A549 (cell line): Measurements from ENCODE around the gene WFDC1. TPM values are rescaled to one million over a fixed set of nuclear protein-coding genes. Genes with fewer than 3 reads are reported as not detected.

Experiments
- ATAC-seq, 2 experiments: fragments of 200-7000 bp in 1 of 2; fragments of >200 bp in 1 of 2; cut with Nextera tagmentation in 1 of 2; cut with Tn5 transposase in 1 of 2; 3 replicates each; pipeline versions ENCODE4 v1.8.0 to v1.9.1; 2018 to 2020; ENCODE audit warnings: mild to moderate bottlenecking in 1 of 2, moderate library complexity in 1 of 2
- CTCF ChIA-PET: fragments of 300-600 bp; sonication (Branson Sonifier 250); formaldehyde crosslinking; extraction: SDS; loops from one replicate; lab custom pipeline; 2021; ENCODE audit warnings: antibody characterized with exemption, inconsistent platforms; lab: Yijun Ruan, JAX
- POLR2A ChIA-PET: fragments of 350-600 bp; formaldehyde crosslinking; extraction: SDS; loops from one replicate; lab custom pipeline; 2021; ENCODE audit warnings: antibody characterized with exemption, inconsistent platforms; lab: Yijun Ruan, JAX
- DNase-seq, 2 experiments: peaks; one replicate each; pipeline versions ENCODE4 v3.0.0 to v3.0.0-alpha.2; 2011 to 2016; ENCODE audit warnings: low read depth in 1 of 2, low spot score in 1 of 2
- FAIRE-seq: peaks from 2 replicates; lab custom pipeline; 2011; peaks lifted over from hg19 to GRCh38; lab: Jason Lieb, UNC
- H3K27ac ChIP-seq, 2 experiments: fragments of >200 bp; sonication (Bioruptor Twin); formaldehyde crosslinking; 3 replicates each; pipeline ENCODE4 v1.5.1; 2016 to 2017
- H3K4me1 ChIP-seq: fragments of >200 bp; sonication (Bioruptor Twin); formaldehyde crosslinking; 3 replicates; pipeline ENCODE4 v1.6.1; 2016
- H3K4me2 ChIP-seq: fragments of >200 bp; sonication (Bioruptor Twin); formaldehyde crosslinking; 3 replicates; pipeline ENCODE4 v1.6.1; 2016
- H3K4me3 ChIP-seq: fragments of >200 bp; sonication (Bioruptor Twin); formaldehyde crosslinking; 3 replicates; pipeline ENCODE4 v1.5.1; 2016
- H3K9me3 ChIP-seq: fragments of >200 bp; sonication (Bioruptor Twin); formaldehyde crosslinking; 3 replicates; pipeline ENCODE4 v1.6.1; 2016
- E2F6 ChIP-seq: IDR thresholded peaks from 2 replicates; pipeline ENCODE4 v1.6.1; 2012; ENCODE audit warnings: low read depth, borderline replicate concordance
- EHF ChIP-seq: fragments of 250-450 bp; sonication (Bioruptor Pico); IDR thresholded peaks from 2 replicates; pipeline ENCODE4 v1.5.0; 2020; ENCODE audit warnings: mild to moderate bottlenecking
- EHMT2 ChIP-seq: fragments of 200-600 bp; sonication (generic); IDR thresholded peaks from 2 replicates; pipeline ENCODE4 v1.6.1; 2016; ENCODE audit warnings: antibody characterized with exemption, low read depth, mild to moderate bottlenecking, moderate library complexity
- ELK1 ChIP-seq: fragments of 150-350 bp; IDR thresholded peaks from 2 replicates; pipeline ENCODE4 v1.6.1; 2014; ENCODE audit warnings: low read depth, mild to moderate bottlenecking, low read length
- ESRRA ChIP-seq: fragments of 150-350 bp; IDR thresholded peaks from 2 replicates; pipeline ENCODE4 v1.6.1; 2014; ENCODE audit warnings: mild to moderate bottlenecking, low read length, borderline replicate concordance
- FOSB ChIP-seq: fragments of 250-450 bp; sonication (Bioruptor Pico); IDR thresholded peaks from 2 replicates; pipeline ENCODE4 v1.5.0; 2020; ENCODE audit warnings: mild to moderate bottlenecking, moderate library complexity
- FOSL2 ChIP-seq, 2 experiments: fragments of 450-650 bp in 1 of 2; fragments of >200 bp in 1 of 2; sonication (Bioruptor Twin) in 1 of 2; formaldehyde crosslinking; IDR thresholded peaks; 2 replicates each; pipeline versions ENCODE4 v1.5.0 to v1.6.1; 2016 to 2020; ENCODE audit warnings: mild to moderate bottlenecking in 1 of 2, moderate library complexity in 1 of 2
- HDAC2 ChIP-seq: fragments of 200-600 bp; sonication (generic); IDR thresholded peaks from 2 replicates; pipeline ENCODE4 v1.6.1; 2016
- HEYL ChIP-seq: fragments of 250-450 bp; sonication (Bioruptor Pico); IDR thresholded peaks from 2 replicates; pipeline ENCODE4 v1.8.0; 2021; ENCODE audit warnings: mild to moderate bottlenecking, moderate library complexity
- HOXA7 ChIP-seq: fragments of 250-450 bp; sonication (Bioruptor Pico); IDR thresholded peaks from 2 replicates; pipeline ENCODE4 v1.5.0; 2020; ENCODE audit warnings: mild to moderate bottlenecking, moderate library complexity
- KDM1A ChIP-seq: fragments of 200-600 bp; sonication (generic); IDR thresholded peaks from 2 replicates; pipeline ENCODE4 v1.6.1; 2016; ENCODE audit warnings: low read depth, mild to moderate bottlenecking
- NFE2L2 ChIP-seq: fragments of 150-350 bp; conservative IDR thresholded peaks from 2 replicates; pipeline ENCODE4 v1.6.1; 2014; ENCODE audit warnings: low read length
- PBX3 ChIP-seq: IDR thresholded peaks from 2 replicates; pipeline ENCODE4 v1.6.1; 2012
- POLR2AphosphoS2 ChIP-seq: conservative IDR thresholded peaks from 2 replicates; pipeline ENCODE4 v1.6.1; 2012; ENCODE audit warnings: low read length, improper control_type of control experiment, inconsistent platforms
- RARB ChIP-seq: fragments of 250-450 bp; sonication (Bioruptor Pico); IDR thresholded peaks from 2 replicates; pipeline ENCODE4 v1.8.0; 2021; ENCODE audit warnings: mild to moderate bottlenecking, moderate library complexity
- RNF2 ChIP-seq: fragments of 200-600 bp; sonication (generic); IDR thresholded peaks from 2 replicates; pipeline ENCODE4 v1.6.1; 2016; ENCODE audit warnings: low read depth, mild to moderate bottlenecking, antibody characterized with exemption, moderate library complexity, borderline replicate concordance
- SMC3 ChIP-seq: fragments of >200 bp; sonication (Bioruptor Twin); formaldehyde crosslinking; IDR thresholded peaks from 3 replicates; pipeline ENCODE4 v1.6.1; 2018; ENCODE audit warnings: inconsistent platforms
- SREBF2 ChIP-seq: fragments of 450-650 bp; IDR thresholded peaks from 2 replicates; pipeline ENCODE4 v1.6.1; 2014; ENCODE audit warnings: mild to moderate bottlenecking, moderate library complexity
- TP53 ChIP-seq: fragments of 250-450 bp; sonication (Bioruptor Pico); IDR thresholded peaks from 2 replicates; pipeline ENCODE4 v1.5.0; 2021; ENCODE audit warnings: mild to moderate bottlenecking, moderate library complexity
- ZC3H11A ChIP-seq: fragments of 450-650 bp; IDR thresholded peaks from 2 replicates; pipeline ENCODE4 v1.6.1; 2014; ENCODE audit warnings: antibody characterized with exemption, mild to moderate bottlenecking
- ZNF302 ChIP-seq: fragments of 250-450 bp; sonication (Bioruptor Pico); IDR thresholded peaks from 2 replicates; pipeline ENCODE4 v1.9.0; 2021; ENCODE audit warnings: inconsistent platforms, mild to moderate bottlenecking, moderate library complexity
- ZSCAN20 ChIP-seq: fragments of 250-450 bp; sonication (Bioruptor Pico); IDR thresholded peaks from 2 replicates; pipeline ENCODE4 v1.8.0; 2022; ENCODE audit warnings: mild to moderate bottlenecking, moderate library complexity
- WGBS: methylation state at CpG from one replicate; pipeline ENCODE4 v1.1.6; 2017; ENCODE audit errors: missing lambda C conversion rate; 5-methylcytosine and 5-hydroxymethylcytosine counted together
- polyA plus RNA-seq, 4 experiments: library from polyadenylated mRNA; depleted of rRNA in 3 of 4; stranded (reverse); fragments of >200 nt; fragmentation: RNase III in 1 of 4; extraction: RNeasy Plus Mini Kit Qiagen cat#74134 plus additional on column Dnase treatment in 1 of 4; gene quantifications; 2 replicates in 3 of 4; 3 replicates in 1 of 4; pipeline ENCODE4 v1.2.3, GENCODE V29; 2011 to 2017

WFDC1 gene
- polyA plus RNA-seq, 2 of the 4 experiments (the other 2 are of a cell fraction): not detected

- DNase-seq (no peak), ATAC-seq (no peak), FAIRE-seq (no peak)
- CTCF ChIA-PET: no interaction called here
- Histone ChIP-seq H3K4me2 (no peak overlapping the region), H3K9me3 (no peaks in the 10 kb centered on the region), H3K27ac (no peak overlapping the region), H3K4me1 (peaks cover 15% of the 10 kb centered on the region; the same call in 2 of the 3 replicates), H3K4me3 (no peak overlapping the region)
- WGBS: 63% methylated on average over 4 of the region's 4 CpGs
- TF ChIP-seq EHF: no peak
- TF ChIP-seq HEYL (CRISPR knock-in tag): no peak
- no peak for TF ChIP-seq SREBF2
- TF ChIP-seq FOSB (CRISPR knock-in tag): no peak
- no peak for TF ChIP-seq E2F6
- no peak for TF ChIP-seq FOSL2 (IDR thresholded peaks at IDR 0.05)
- no peak for TF ChIP-seq FOSL2 (CRISPR knock-in tag; IDR thresholded peaks at IDR 0.05)
- no peak for TF ChIP-seq RNF2
- TF ChIP-seq EHMT2: no peak
- TF ChIP-seq HDAC2: no peak
- TF ChIP-seq ELK1: no peak
- no peak for TF ChIP-seq KDM1A
- TF ChIP-seq TP53 (CRISPR knock-in tag): no peak
- POLR2A ChIA-PET: no interaction called here
These were observed 66.1 kb downstream of the WFDC1 start for GRCh38 chr16:84360748-84361147.

GRCh38 chr16:84361546-84361945, 66.9 kb downstream of the WFDC1 start:
- no peak for FAIRE-seq
- DNase-seq: no peak
- peaks cover 11% of the 10 kb centered on the region; the same call in 2 of the 3 replicates for H3K4me1 ChIP-seq
- ChIA-PET CTCF (no interaction called here), POLR2A (no interaction called here)
- 61% methylated on average over 5 of the region's 5 CpGs for WGBS
- ATAC-seq: no peak
- no peak overlapping the region for H3K4me3 ChIP-seq
- H3K9me3 ChIP-seq: no peaks in the 10 kb centered on the region
- TF ChIP-seq NFE2L2 (no peak), ELK1 (no peak), ZSCAN20 (CRISPR knock-in tag) (no peak), ZC3H11A (no peak), EHF (no peak), SREBF2 (no peak), ESRRA (no peak), PBX3 (no peak), HOXA7 (no peak), ZNF302 (no peak), RARB (CRISPR knock-in tag) (no peak), KDM1A (no peak), POLR2AphosphoS2 (no peak), SMC3 (no peak)
- TF ChIP-seq, all 56 proteins: peak for 0
- no peak overlapping the region for H3K27ac ChIP-seq
- no peak overlapping the region for H3K4me2 ChIP-seq
